Gastrocnemius medialis (tissue), 4 donors: ENCODE measurements around the gene KCND3. TPM values are rescaled to one million over a fixed set of nuclear protein-coding genes. Genes with fewer than 3 reads are reported as not detected.

Experiments used
- ATAC-seq, 2 donors: fragments of 150-250 bp; one replicate each; pipeline ENCODE4 v1.9.1; 2016
- DNase-seq, 2 donors: peaks; one replicate each; pipeline ENCODE4 v3.0.0-alpha.2; 2019
- H3K27ac ChIP-seq, 4 donors: fragments of 200-600 bp; sonication (generic); 1 replicate in 1 of 4; 2 replicates in 3 of 4; pipeline ENCODE4 v1.5.1; 2016 to 2018; ENCODE audit warnings: mild to moderate bottlenecking in 2 of 4, moderate library complexity in 1 of 4
- H3K27me3 ChIP-seq, 3 donors: fragments of 200-600 bp; sonication (generic) in 2 of 3; 1 replicate in 1 of 3; 2 replicates in 2 of 3; pipeline versions ENCODE4 v1.5.1 to v1.6.0; 2016 to 2019; ENCODE audit warnings: mild to moderate bottlenecking in 1 of 3, moderate library complexity in 1 of 3
- H3K36me3 ChIP-seq, 2 donors: fragments of 200-600 bp; sonication (generic) in 1 of 2; one replicate each; pipeline ENCODE4 v1.5.1; 2017 to 2018
- H3K4me1 ChIP-seq, 2 donors: fragments of 200-600 bp; sonication (generic) in 1 of 2; one replicate each; pipeline ENCODE4 v1.5.1; 2016 to 2017; ENCODE audit warnings: mild to moderate bottlenecking in 2 of 2
- H3K4me3 ChIP-seq, 4 donors: fragments of 200-600 bp; sonication (generic) in 3 of 4; 1 replicate in 1 of 4; 2 replicates in 3 of 4; pipeline ENCODE4 v1.5.1; 2016 to 2019; ENCODE audit warnings: mild to moderate bottlenecking in 2 of 4
- H3K9me3 ChIP-seq, 3 donors: fragments of 200-600 bp; sonication (generic) in 2 of 3; 1 replicate in 1 of 3; 2 replicates in 2 of 3; pipeline ENCODE4 v1.5.1; 2016 to 2019
- POLR2A ChIP-seq, 2 donors: fragments of 450-650 bp; IDR thresholded peaks; one replicate each; pipeline ENCODE4 v1.6.1; 2017; ENCODE audit warnings: antibody characterized with exemption in 2 of 2, mild to moderate bottlenecking in 2 of 2, moderate library complexity in 2 of 2
- in situ Hi-C, 4 donors: fragments of 200-750 bp; cut with MboI; loops; one replicate each; pipeline versions ENCODE4 v1.15.0 to v1.8.0; 2017; ENCODE audit warnings: low sequenced_read_pairs in 4 of 4
- intact Hi-C: fragments of 100-400 bp; cut with DNase I; formaldehyde crosslinking; loops from one replicate; pipeline ENCODE4 v1.15.1; 2023; ENCODE audit warnings: low total_unique reads
- total RNA-seq, 4 donors: library from RNA; depleted of rRNA; stranded (reverse); fragments of >200 nt; gene quantifications; one replicate each; pipeline versions ENCODE4 v1.1.0 to v1.2.3, GENCODE V29; 2016
- TF ChIP-seq, protein P1 (sequence below), 5 experiments: fragments of 450-650 bp in 3 of 5; fragments of 200-600 bp in 2 of 5; sonication (generic) in 2 of 5; IDR thresholded peaks in 4 of 5; conservative IDR thresholded peaks in 1 of 5; 1 replicate in 4 of 5; 2 replicates in 1 of 5; pipeline ENCODE4 v1.5.1; 2016 to 2019; ENCODE audit warnings: antibody characterized with exemption in 5 of 5, mild to moderate bottlenecking in 3 of 5, moderate library complexity in 3 of 5

The KCND3 gene
- total RNA-seq, 4 donors from 2014 or later, result 1.2 to 2.6 (median 1.5) TPM

GRCh38 chr1:111976842-111977241 lies 12.6 kb downstream of the KCND3 start:
- no peak overlapping the region for H3K27ac ChIP-seq
- no peak for TF ChIP-seq POLR2A (IDR thresholded peaks at IDR 0.05)
- TF ChIP-seq, protein P1, sequence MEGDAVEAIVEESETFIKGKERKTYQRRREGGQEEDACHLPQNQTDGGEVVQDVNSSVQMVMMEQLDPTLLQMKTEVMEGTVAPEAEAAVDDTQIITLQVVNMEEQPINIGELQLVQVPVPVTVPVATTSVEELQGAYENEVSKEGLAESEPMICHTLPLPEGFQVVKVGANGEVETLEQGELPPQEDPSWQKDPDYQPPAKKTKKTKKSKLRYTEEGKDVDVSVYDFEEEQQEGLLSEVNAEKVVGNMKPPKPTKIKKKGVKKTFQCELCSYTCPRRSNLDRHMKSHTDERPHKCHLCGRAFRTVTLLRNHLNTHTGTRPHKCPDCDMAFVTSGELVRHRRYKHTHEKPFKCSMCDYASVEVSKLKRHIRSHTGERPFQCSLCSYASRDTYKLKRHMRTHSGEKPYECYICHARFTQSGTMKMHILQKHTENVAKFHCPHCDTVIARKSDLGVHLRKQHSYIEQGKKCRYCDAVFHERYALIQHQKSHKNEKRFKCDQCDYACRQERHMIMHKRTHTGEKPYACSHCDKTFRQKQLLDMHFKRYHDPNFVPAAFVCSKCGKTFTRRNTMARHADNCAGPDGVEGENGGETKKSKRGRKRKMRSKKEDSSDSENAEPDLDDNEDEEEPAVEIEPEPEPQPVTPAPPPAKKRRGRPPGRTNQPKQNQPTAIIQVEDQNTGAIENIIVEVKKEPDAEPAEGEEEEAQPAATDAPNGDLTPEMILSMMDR (IDR thresholded peaks at IDR 0.05 in 4 of 5, conservative IDR thresholded peaks at IDR 0.05 in 1 of 5), result no peak
- H3K4me3 ChIP-seq, result no peak overlapping the region
- ATAC-seq (no peak), DNase-seq (no peak)
- no peaks in the 10 kb centered on the region for H3K27me3 ChIP-seq
- peaks cover 0 to 4% of the 10 kb centered on the region in 2 donors for H3K36me3 ChIP-seq
- no peaks in the 10 kb centered on the region for H3K9me3 ChIP-seq
- peaks cover 14 to 15% of the 10 kb centered on the region in 2 donors for H3K4me1 ChIP-seq
- in situ Hi-C loops, result loop anchor here in 2 of 4 donors (25.0 kb wide), 1 partner anchor 190 kb away; no protein-coding TSS in a partner anchor
- intact Hi-C loops, result no loop called here

DNA sequence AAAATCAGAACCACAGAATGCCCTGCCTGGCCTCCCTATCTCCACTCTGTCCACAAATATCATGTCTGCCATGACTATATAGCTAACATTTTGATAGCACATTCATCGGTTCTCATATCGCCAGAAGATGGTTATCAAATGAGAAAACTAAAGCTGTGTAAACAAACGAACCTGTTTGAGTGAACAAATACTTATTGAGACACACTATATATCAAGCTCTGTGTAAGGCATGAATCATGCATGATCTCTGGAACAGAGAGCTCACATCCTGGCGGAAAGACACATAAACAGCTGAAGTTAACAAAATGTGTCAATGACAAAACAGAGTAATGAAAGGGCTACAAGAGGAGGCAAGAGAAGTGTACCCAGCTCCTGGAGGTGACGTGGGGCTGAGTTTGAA lies 13.1 kb downstream of the KCND3 start:
- DNase-seq (no peak), ATAC-seq (no peak)
- Histone ChIP-seq H3K36me3 (no peaks in the 10 kb centered on the region), H3K9me3 (no peaks in the 10 kb centered on the region), H3K4me1 (peaks cover 14 to 15% of the 10 kb centered on the region in 2 donors), H3K4me3 (no peak overlapping the region), H3K27ac (no peak overlapping the region), H3K27me3 (no peaks in the 10 kb centered on the region)
- in situ Hi-C loops, result loop anchor here in 2 of 4 donors (25.0 kb wide), 1 partner anchor 189 kb away; no protein-coding TSS in a partner anchor
- intact Hi-C loops, result no loop called here
- TF ChIP-seq POLR2A (IDR thresholded peaks at IDR 0.05), result no peak
- TF ChIP-seq, protein P1 (IDR thresholded peaks at IDR 0.05 in 4 of 5, conservative IDR thresholded peaks at IDR 0.05 in 1 of 5), result no peak

GRCh38 chr1:111973150-111973790 lies 16.2 kb downstream of the KCND3 start:
- intact Hi-C loops (no loop called here), in situ Hi-C loops (no loop called here)
- Histone ChIP-seq H3K4me1 (peaks cover 6 to 12% of the 10 kb centered on the region in 2 donors), H3K4me3 (no peak overlapping the region), H3K9me3 (no peaks in the 10 kb centered on the region), H3K27ac (no peak overlapping the region), H3K36me3 (no peaks in the 10 kb centered on the region), H3K27me3 (no peaks in the 10 kb centered on the region)
- ATAC-seq (no peak), DNase-seq (no peak)
- TF ChIP-seq POLR2A (IDR thresholded peaks at IDR 0.05), result no peak
- TF ChIP-seq, protein P1 (IDR thresholded peaks at IDR 0.05 in 4 of 5, conservative IDR thresholded peaks at IDR 0.05 in 1 of 5), result no peak

- Histone ChIP-seq H3K27me3 (no peaks in the 10 kb centered on the region), H3K27ac (no peak overlapping the region), H3K4me3 (no peak overlapping the region), H3K36me3 (no peaks in the 10 kb centered on the region), H3K9me3 (no peaks in the 10 kb centered on the region), H3K4me1 (peaks cover 7 to 20% of the 10 kb centered on the region in 2 donors)
- in situ Hi-C loops (no loop called here), intact Hi-C loops (no loop called here)
- ATAC-seq (no peak), DNase-seq (no peak)
- TF ChIP-seq, protein P1 (IDR thresholded peaks at IDR 0.05 in 4 of 5, conservative IDR thresholded peaks at IDR 0.05 in 1 of 5), result no peak
- TF ChIP-seq POLR2A (IDR thresholded peaks at IDR 0.05), result no peak
Observed at GRCh38 chr1:111971396-111971795, 18.1 kb downstream of the KCND3 start.
